Measurements from ENCODE around the gene KIF19.

Gene KIF19

GRCh38 chr17:74343526-74344284 is 17.7 kb downstream of the KIF19 start:
- no peak for DNase-seq

GRCh38 chr17:74344658-74345057 is 18.6 kb downstream of the KIF19 start:
- no peak for DNase-seq

- DNase-seq, result no peak
Measured at GRCh38 chr17:74345433-74346241, 19.6 kb downstream of the KIF19 start.

GRCh38 chr17:74347646-74348045 is 21.6 kb downstream of the KIF19 start:
- no peak for DNase-seq

GRCh38 chr17:74349120-74349519 is 23.1 kb downstream of the KIF19 start:
- no peak for DNase-seq

GRCh38 chr17:74350486-74350885 is 24.5 kb downstream of the KIF19 start:
- no peak for DNase-seq

GRCh38 chr17:74351552-74352210 is 25.7 kb downstream of the KIF19 start:
- no peak for DNase-seq

GRCh38 chr17:74353446-74354060 is 27.5 kb downstream of the KIF19 start:
- no peak for DNase-seq

GRCh38 chr17:74354123-74354522 is 28.1 kb downstream of the KIF19 start:
- DNase-seq, result peak in 1 of 4 experiments; percentile 7

GRCh38 chr17:74354561-74354960 is 28.5 kb downstream of the KIF19 start:
- no peak for DNase-seq

- no peak for DNase-seq
Measured at GRCh38 chr17:74355065-74355464, 29.0 kb downstream of the KIF19 start.

- no peak for DNase-seq
Measured at GRCh38 chr17:74356646-74357465, 30.8 kb downstream of the KIF19 start.

- DNase-seq, result no peak
Measured at GRCh38 chr17:74357466-74357809, 31.4 kb downstream of the KIF19 start.

- DNase-seq, result no peak
Measured at GRCh38 chr17:74358697-74359096, 32.7 kb downstream of the KIF19 start.

- no peak for DNase-seq
Measured at GRCh38 chr17:74359916-74360315, 33.9 kb downstream of the KIF19 start.

GRCh38 chr17:74360899-74361229 is 34.8 kb downstream of the KIF19 start:
- no peak for DNase-seq

- peak in 1 of 4 experiments; percentile 14 for DNase-seq
Measured at GRCh38 chr17:74361230-74362068, 35.4 kb downstream of the KIF19 start, which contains the start of gene BTBD17. Gene BTBD17, minus strand, starts transcription at chr17:74361868. Its CDS starts 49 bp downstream, at chr17:74361819.

GRCh38 chr17:74362069-74362405 is 36.0 kb downstream of the KIF19 start:
- DNase-seq, result no peak

GRCh38 chr17:74362810-74363498 is 36.9 kb downstream of the KIF19 start:
- DNase-seq, result no peak

- DNase-seq, result no peak
Measured at GRCh38 chr17:74367206-74367605, 41.2 kb downstream of the KIF19 start, which contains the start of gene GPR142. Gene GPR142, plus strand, starts transcription at chr17:74367506. Its CDS starts 2,035 bp downstream, at chr17:74369541.

Measured in activated naive CD4-positive, alpha-beta T cell (primary cell).